ENCODE results near the gene CTTN. TPM values are rescaled to one million over a fixed set of nuclear protein-coding genes. Genes with fewer than 3 reads are reported as not detected.

The CTTN gene
- total RNA-seq, 4 donors from 2014 or later: 111 to 164 (median 146) TPM

- DNase-seq (ENCODE audit: extremely low spot score): no peak
- peaks cover 89 to 100% (median 94%) of the 10 kb centered on the region in 4 donors for H3K36me3 ChIP-seq
- H3K4me1 ChIP-seq: peaks cover 0 to 21% (median 4%) of the 10 kb centered on the region in 4 donors
- 86% methylated on average over 25 of the region's 29 CpGs for WGBS
- no peak overlapping the region for H3K27ac ChIP-seq (replicated peaks in 1 of 4)
- H3K27me3 ChIP-seq: no peaks in the 10 kb centered on the region
- intact Hi-C loops (cut with DNase I): no loop called here
- H3K4me3 ChIP-seq: no peak overlapping the region
- no peaks in the 10 kb centered on the region for H3K9me3 ChIP-seq
- TF ChIP-seq CTCF (IDR thresholded peaks at IDR 0.05) (no peak), POLR2AphosphoS5 (IDR thresholded peaks at IDR 0.05) (no peak), POLR2A (IDR thresholded peaks at IDR 0.05; ENCODE audit: low read depth) (no peak), EP300 (IDR thresholded peaks at IDR 0.05) (no peak)
Measured at GRCh38 chr11:70410276-70411205, 12.2 kb downstream of the CTTN start.

- no peaks in the 10 kb centered on the region for H3K27me3 ChIP-seq
Measured at GRCh38 chr11:70411713-70412452, 13.6 kb downstream of the CTTN start.

GRCh38 chr11:70413151-70413550 lies 14.8 kb downstream of the CTTN start:
- H3K27me3 ChIP-seq: no peaks in the 10 kb centered on the region
- intact Hi-C loops (cut with DNase I): no loop called here
- peaks cover 93 to 100% (median 100%) of the 10 kb centered on the region in 4 donors for H3K36me3 ChIP-seq
- TF ChIP-seq CTCF (IDR thresholded peaks at IDR 0.05) (no peak), POLR2A (IDR thresholded peaks at IDR 0.05; ENCODE audit: low read depth) (no peak), EP300 (IDR thresholded peaks at IDR 0.05) (no peak), POLR2AphosphoS5 (IDR thresholded peaks at IDR 0.05) (no peak)
- H3K4me3 ChIP-seq: no peak overlapping the region
- H3K27ac ChIP-seq (replicated peaks in 1 of 4): no peak overlapping the region
- no peaks in the 10 kb centered on the region for H3K9me3 ChIP-seq
- H3K4me1 ChIP-seq: peaks cover 0 to 10% (median 4%) of the 10 kb centered on the region in 4 donors
- DNase-seq (ENCODE audit: extremely low spot score): no peak
- 91% methylated on average over 10 of the region's 10 CpGs for WGBS

More at GRCh38 chr11:70411713-70412452, 13.6 kb downstream of the CTTN start:
- Histone ChIP-seq H3K36me3 (peaks cover 95 to 100% (median 100%) of the 10 kb centered on the region in 4 donors), H3K4me3 (no peak overlapping the region), H3K4me1 (peaks cover 0 to 13% (median 5%) of the 10 kb centered on the region in 4 donors), H3K9me3 (no peaks in the 10 kb centered on the region), H3K27ac (replicated peaks in 1 of 4) (no peak overlapping the region)
- intact Hi-C loops (cut with DNase I): no loop called here
- no peak for TF ChIP-seq POLR2AphosphoS5 (IDR thresholded peaks at IDR 0.05)
- TF ChIP-seq POLR2A (IDR thresholded peaks at IDR 0.05; ENCODE audit: low read depth): no peak
- TF ChIP-seq EP300 (IDR thresholded peaks at IDR 0.05): no peak
- TF ChIP-seq CTCF (IDR thresholded peaks at IDR 0.05): no peak
- no peak for DNase-seq (ENCODE audit: extremely low spot score)
- WGBS: 88% methylated on average over 10 of the region's 15 CpGs

- intact Hi-C loops (cut with DNase I): no loop called here
- Histone ChIP-seq H3K9me3 (no peaks in the 10 kb centered on the region), H3K27ac (replicated peaks in 1 of 4) (peak overlapping the region in 1 of 4 donors; percentile 60), H3K27me3 (no peaks in the 10 kb centered on the region), H3K4me3 (no peak overlapping the region), H3K36me3 (peaks cover 92 to 100% (median 100%) of the 10 kb centered on the region in 4 donors), H3K4me1 (peaks cover 0 to 10% (median 2%) of the 10 kb centered on the region in 4 donors)
- TF ChIP-seq POLR2AphosphoS5 (IDR thresholded peaks at IDR 0.05): no peak
- no peak for TF ChIP-seq POLR2A (IDR thresholded peaks at IDR 0.05; ENCODE audit: low read depth)
- TF ChIP-seq CTCF (IDR thresholded peaks at IDR 0.05): no peak
- TF ChIP-seq EP300 (IDR thresholded peaks at IDR 0.05): no peak
- 92% methylated on average over 25 of the region's 28 CpGs for WGBS
- DNase-seq (ENCODE audit: extremely low spot score): no peak
Measured at GRCh38 chr11:70414341-70415100, 16.2 kb downstream of the CTTN start.
